HG03378 (cell line): ENCODE measurements around the gene LYRM7.
"Not testable (repeated sequence)": the region's sequence is repeated elsewhere in the genome, so short reads cannot be mapped to it uniquely, and the experiment has no call there.

ENCODE experiments used
- ATAC-seq: cut with Tn5 transposase; IDR thresholded peaks from one replicate; pipeline ENCODE4 v1.9.1; 2021; ENCODE audit warnings: mild to moderate bottlenecking, moderate library complexity; ENCODE audit not compliant: unreplicated experiment

The LYRM7 gene

DNA sequence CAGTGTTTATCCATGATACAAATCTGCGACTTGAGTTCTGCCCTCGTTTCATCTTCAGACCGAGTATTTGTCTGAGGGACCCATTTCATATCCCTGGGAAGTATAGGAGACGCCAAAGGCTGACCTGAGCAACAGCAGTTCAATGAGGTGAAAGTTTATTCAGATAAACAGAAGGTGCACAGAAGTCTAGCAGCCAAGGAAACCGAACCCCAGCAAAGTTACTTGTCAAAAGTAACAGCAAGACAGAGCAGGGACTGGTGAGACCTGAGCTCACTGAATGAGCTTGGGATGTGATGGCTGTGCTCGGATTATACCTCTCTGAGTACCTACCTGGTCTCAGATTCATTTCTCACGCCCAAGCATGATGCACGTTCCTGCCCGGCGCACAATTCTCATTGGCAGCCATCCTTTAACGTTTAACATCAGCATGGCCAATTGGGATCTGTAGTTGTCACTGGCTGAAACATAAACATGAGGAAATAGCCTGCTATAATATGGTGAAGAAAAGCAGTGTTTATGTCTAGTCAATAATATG lies 599 bp downstream of the LYRM7 start:
- no peak for ATAC-seq

GRCh38 chr5:131180407-131180806 lies 9.7 kb downstream of the LYRM7 start:
- no peak for ATAC-seq

DNA sequence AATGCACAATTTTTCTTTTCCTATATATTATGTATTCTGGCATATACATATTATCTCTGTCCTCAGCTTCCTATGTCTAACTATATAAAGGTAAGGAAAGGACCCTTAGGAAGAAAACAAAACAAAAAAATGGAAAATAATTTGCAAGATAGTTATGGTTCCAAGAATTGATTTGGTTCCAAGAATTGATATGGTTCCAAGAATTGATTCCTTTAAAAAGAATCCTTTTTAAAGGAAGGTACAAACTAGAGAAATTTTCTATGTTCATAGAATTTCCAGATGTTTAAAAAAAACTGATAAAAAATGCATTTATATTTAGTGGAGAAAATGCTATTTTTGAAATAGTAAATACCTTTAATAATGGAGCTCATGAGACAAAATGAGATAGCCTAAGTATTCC lies 12.1 kb downstream of the LYRM7 start:
- ATAC-seq: no peak

DNA sequence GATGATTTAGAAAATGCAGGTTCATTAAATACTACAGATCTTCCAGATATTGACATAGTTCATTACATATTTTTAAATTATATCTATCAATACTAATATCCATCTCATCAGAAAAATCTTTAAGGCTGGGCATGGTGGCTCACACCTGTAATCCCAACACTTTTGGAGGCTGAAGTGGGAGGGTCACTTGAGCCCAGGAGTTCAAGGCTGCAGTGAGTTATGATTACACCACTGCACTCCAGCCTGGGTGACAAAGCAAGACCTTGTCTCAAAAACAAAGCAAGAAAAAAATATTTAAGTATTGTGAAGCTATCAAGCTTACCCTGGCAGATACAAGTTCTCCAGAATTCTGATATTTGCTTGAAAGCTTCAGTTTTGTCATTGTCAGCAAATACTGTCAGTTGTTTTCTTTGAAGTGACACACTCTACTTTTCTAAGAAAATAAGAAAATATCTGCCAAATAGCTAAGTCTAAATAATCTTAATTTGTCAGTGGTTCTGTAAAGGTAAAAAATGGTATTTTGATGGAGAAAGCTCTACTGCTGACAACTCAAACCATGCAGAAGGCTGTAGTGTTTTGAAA lies 14.9 kb downstream of the LYRM7 start:
- ATAC-seq: no peak

DNA sequence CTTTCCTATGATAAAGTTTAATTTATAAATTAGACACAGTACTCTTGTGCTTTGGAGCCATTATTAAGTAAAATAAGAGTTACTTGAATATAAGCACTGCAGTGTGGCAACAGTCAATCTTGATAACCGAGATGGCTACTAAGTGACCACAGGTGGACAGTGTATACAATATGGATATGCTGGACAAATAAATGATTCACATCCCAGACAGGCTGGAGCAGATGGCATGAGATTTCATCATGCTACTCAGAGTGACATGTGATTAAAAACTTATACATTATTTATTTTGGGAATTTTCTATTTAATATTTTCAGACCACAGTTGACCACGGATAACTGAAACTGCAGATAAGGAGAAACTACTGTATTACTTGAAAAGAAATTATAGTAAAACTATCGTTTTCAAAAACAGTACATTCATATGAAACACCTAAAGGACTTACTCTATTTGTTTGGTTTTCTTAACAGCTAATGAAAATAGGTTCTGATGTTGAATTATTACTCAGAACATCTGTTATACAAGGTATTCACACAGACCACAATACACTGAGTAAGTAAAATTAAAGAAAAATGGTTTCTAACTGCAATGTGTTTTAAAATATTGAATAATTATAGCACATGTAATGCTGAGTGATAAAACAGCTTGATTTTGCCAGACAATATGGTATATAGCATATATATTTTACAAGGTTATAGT lies 16.0 kb downstream of the LYRM7 start:
- ATAC-seq: no peak

GRCh38 chr5:131193106-131193505 lies 22.4 kb downstream of the LYRM7 start:
- ATAC-seq: no peak

- not testable (repeated sequence) for ATAC-seq
These were observed 23.2 kb downstream of the LYRM7 start for GRCh38 chr5:131193897-131194296.

DNA sequence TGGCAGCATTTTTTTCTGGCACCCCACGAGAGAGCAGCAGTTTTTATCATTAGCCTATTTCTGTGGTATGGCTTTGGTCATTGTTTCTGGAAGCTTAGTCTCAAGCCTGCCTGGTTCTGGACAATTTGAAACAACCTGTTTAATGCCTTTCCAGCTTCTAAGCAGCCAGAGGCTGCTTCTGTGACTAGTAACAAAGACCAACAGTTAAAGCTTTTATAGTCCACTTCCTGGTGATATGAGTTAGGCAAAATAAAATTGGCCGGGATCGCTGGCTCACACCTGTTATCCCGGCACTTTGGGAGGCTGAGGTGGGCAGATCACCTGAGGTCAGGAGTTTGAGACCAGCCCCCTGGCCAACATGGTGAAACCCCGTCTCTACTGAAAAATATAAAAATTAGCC lies 24.0 kb downstream of the LYRM7 start:
- no peak for ATAC-seq

DNA sequence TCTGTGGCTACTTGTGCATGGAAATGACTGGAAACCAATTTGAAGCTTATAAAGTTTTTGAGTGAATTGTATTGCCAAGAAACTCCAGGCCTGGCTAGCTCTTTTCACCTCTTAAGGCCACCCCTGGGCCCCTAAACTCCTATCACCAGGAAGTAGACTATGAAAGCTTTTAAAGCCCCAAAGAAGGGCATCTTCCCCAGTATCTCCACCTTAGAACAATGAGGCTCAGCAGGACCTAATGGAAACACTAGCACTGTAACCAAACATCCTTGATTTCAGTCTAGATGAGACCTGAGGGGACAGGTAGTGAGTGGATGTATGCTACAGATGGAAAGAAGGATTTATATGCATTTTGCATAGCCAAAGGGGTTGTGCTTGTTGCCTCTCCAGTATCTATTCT lies 25.0 kb downstream of the LYRM7 start:
- ATAC-seq: no peak

DNA sequence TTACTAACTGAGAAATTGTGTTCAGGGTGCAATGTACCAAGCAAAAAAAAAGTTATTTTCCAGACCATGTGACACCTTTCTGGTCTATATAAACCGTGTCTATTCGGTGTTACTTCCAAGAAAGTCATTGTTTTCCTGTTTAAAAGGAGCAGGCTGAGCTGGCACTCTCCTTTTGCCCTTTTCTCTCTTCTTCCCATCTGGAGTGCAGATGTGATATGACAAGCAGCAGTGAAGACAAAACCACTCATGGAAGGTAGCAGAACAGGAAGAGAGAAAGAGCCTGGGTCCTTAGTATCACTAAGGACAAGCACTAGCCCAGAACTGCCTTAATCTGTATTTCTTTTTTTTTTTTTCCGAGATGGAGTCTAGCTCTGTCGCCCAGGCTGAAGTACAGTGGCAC lies 25.6 kb downstream of the LYRM7 start:
- no peak for ATAC-seq

GRCh38 chr5:131198625-131199024 lies 27.9 kb downstream of the LYRM7 start:
- no peak for ATAC-seq

GRCh38 chr5:131200560-131200959 lies 29.8 kb downstream of the LYRM7 start:
- ATAC-seq: no peak

DNA sequence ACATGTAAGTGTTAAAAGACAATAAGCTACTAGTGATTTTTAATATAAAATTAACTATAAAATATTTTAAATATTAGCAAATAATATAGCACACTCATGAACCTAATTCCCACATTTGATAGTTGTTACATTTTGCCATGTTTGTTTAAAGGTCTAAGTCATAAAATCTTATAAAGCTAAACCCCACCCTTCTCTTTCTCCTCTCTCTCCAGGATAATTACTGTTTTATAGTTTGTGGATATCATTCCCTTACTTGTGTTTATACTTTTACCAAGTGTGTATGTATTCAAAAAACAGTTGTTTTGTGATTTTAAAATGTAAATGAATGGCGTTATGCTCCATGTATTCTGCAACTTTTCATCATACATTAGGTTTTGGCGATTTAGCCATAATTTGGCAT lies 34.2 kb downstream of the LYRM7 start:
- no peak for ATAC-seq

DNA sequence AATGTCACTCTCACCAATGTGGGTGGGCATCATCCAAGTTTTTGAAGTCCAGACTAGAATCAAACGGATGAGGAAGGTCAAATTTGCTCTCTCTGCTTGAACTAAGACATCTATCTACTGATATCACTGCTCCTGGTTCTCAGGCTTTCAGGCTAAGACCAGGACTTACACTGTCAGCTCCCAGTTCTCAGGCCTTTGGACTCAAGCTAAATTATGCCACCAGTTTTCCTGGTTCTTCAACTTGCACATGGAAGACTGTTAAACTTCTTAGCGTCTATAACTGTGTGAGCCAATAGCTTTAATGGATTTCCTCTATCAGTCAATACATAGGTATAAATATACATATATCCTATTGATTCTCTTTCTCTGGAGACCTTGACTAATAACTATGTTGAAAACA lies 35.3 kb downstream of the LYRM7 start:
- ATAC-seq: no peak

GRCh38 chr5:131206772-131207171 lies 36.0 kb downstream of the LYRM7 start:
- no peak for ATAC-seq

DNA sequence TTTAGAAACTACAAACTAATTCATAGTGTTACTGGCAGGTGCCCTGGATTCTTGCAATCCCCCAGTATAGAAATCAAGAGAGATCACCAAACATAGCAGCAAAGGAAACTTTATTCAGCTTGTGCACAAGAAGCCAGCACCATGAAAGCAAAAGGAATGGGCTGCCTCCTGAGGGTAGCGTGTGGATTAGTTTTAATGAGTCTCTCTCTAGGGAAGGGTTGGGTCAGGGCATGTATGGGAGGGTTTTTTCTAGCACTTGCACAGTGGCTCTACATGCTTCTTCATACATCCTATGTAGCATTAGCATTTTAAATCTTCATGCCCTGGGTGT lies 38.4 kb downstream of the LYRM7 start:
- no peak for ATAC-seq

DNA sequence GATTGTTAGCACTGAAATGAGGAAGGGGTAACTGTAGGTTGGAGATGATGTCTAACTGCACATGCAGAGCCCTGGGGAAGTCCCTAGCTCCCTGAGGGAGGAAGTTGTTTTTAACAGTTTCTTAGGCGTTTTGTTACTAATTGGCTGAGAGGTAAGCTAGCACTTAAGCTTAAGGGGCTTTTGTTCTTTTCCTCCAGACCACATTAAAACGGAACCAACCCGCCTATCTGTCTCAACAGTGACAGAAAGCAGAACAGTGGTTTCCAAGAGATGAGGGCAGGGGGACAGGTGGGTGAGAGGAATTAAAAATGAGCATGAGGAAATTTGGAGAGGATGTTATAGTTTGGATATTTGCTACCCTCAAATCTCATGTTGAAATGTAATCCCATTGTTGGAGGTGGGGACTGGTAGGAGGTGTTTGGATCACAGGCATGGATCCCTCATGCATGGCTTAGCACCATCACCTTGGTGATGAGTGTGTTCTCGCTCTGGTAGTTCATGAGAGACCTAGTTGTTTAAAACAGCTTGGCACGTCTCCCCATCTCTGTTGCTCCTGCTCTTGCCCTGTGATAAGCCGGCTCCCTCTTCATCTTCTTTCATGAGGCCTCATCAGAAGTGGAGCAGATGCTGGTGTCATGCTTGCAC lies 38.9 kb downstream of the LYRM7 start:
- ATAC-seq: peak; percentile 95

GRCh38 chr5:131210151-131210510 lies 39.4 kb downstream of the LYRM7 start:
- ATAC-seq: peak; percentile 4

GRCh38 chr5:131211669-131212068 lies 40.9 kb downstream of the LYRM7 start:
- no peak for ATAC-seq

DNA sequence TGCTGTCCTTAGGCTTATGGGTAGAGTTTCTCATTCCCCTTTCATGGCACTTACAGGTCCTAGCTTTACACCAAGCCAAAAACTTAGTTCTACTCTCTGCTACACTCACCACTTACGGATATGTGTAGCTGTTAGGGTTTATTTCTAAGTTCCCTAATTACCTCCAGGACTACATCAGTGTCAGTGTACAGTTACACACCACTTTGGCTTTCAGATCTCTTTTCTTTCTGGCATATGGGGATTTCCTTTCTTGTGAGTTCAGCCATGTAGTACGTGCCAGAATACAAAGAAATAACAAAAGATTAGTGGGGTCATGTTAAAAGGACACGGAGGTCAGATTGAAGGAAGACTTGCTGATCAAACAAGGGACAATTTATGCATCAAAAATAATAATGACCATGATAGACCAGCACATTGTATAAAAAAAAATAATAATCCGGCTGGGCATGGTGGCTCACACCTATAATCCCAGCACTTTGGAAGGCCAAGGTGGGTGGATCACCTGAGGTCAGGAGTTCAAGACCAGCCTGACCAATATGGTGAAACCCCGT lies 41.8 kb downstream of the LYRM7 start:
- ATAC-seq: peak; percentile 23

DNA sequence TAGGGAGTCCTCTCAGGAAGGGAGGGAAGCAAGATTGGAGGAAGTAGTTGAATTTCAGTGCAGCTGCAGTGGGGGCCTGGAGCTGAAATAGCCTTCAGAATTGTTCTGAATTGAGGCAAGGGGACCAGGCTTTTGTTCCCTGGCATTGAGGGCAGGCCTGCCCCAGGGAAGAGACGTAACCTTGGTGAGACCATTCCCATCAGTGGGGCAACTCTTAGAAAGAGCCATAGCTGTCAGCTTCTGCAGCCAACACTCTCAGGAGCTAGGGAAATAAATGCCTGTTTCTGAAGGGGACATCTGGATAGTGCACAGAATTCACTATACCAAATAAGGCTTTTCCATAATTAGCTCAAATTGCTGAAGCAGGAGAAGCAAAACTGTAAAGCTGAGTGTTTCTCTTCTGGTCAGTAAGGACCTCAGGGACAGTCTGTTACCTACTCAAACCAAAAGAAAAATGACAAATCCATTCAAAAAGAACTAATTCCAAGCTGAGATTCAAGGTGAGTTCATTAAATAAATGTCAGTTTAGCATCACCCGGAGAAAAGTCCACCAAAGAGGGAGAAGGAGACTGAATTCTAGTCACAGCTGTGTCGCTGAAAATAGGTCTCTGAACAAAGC lies 44.0 kb downstream of the LYRM7 start:
- no peak for ATAC-seq

- ATAC-seq: no peak
These were observed 47.0 kb downstream of the LYRM7 start for GRCh38 chr5:131217791-131218190.
